ENCODE measurements around the gene MORN1.

MORN1 gene

DNA sequence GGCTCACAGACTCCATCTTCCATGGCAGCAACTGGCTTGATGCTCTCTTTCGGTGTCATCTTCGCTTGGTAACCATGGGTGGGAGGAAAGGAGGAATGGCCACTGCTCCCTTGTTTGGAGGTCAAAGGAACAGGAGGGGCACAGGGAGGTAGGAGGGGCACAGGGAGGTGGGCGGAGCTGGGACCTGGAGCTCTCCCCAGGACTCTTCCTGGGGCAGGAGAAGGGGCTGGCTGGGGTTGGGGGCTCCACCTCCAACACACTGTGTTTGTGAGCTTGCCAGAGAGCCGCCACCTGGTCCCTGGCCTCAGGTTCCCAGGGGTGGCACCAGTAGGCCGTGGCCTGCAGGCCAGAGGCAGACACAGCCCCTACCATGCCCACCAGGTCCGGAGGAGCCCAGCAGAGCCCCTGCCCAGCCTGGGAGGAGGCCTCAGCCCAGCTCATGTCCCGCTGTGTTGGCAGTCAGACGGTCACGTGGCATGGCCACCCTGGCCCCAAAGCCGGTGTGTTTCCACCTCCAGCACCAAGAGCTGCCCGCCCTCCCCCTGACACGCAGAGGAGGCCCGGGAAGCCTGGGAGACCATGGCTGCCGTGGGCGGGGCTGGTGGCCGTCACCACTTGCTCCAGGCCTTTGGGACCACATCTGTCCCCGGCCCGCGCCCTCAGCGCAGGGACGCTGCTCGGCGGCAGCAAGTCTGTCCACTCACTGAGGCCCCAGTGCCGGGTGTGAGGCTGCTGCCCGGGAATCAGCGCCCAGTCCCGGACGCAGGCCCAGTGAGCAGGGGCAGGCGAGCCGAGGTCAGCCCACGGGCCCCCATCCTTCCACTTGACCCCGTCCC lies 73.9 kb downstream of the MORN1 start:
- DNase-seq, result no peak

DNA sequence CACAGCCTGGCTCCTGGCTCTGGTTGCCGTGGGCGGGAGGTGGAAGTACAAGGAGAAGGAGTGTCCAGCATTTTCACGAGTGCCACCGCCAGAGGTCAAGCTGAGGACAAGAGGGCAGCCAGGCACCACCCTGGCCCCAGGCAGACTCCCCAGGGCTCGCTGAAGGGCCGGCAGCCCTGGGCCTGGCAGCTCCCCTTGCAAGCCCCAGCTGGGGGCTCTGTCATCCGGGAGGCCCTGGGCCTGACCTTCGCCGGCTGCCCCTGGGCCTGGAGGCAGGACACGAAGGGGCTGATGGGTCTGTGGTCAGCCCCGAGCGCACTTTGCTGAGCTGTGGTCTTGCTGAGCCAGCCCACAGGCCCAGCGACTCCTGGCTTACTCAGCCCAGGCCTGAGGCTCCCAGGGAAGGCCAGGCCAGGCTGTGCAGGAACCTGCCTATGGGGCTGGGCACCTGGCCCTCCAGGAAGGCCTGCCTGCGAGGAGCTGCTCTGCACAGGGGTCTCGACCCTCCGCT lies 74.8 kb downstream of the MORN1 start:
- no peak for DNase-seq

- no peak for DNase-seq
These were observed 75.5 kb downstream of the MORN1 start for GRCh38 chr1:2315674-2316450.

GRCh38 chr1:2314803-2315673 lies 76.3 kb downstream of the MORN1 start:
- peak; percentile 69 for DNase-seq

GRCh38 chr1:2314273-2314802 lies 77.0 kb downstream of the MORN1 start:
- peak; percentile 80 for DNase-seq

DNA sequence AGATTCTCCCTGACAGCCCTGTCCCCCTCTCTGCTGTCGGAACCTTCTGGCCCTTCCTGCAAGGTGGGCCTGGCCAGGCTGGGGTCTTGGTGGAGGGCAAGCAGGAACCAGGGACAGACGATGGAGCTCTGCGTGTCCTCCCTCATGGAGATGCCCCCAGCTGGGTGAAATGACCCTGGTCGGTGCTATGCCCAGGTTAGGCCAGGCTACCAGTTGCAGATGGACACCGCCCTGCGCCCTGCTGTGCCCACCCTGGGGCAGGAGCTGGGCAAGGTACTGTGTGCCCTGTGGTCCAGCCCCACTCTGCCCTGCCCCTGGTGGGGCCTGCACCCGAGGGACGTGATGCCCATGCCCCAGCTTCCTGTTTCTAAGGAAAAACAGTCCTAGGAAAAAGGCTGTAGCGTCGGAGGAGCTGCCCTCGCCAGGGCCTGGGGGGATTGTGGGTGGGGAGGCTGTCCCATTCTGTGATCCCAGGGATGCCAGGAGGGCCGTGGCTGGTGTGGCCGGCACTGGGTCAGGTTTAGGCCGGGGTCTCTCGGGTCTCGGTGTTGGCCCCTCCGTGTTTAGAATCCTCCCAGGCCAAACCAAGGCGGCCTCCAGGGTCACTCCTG lies 77.6 kb downstream of the MORN1 start:
- DNase-seq, result no peak

- DNase-seq, result no peak
These were observed 78.6 kb downstream of the MORN1 start for GRCh38 chr1:2312515-2313301.

DNA sequence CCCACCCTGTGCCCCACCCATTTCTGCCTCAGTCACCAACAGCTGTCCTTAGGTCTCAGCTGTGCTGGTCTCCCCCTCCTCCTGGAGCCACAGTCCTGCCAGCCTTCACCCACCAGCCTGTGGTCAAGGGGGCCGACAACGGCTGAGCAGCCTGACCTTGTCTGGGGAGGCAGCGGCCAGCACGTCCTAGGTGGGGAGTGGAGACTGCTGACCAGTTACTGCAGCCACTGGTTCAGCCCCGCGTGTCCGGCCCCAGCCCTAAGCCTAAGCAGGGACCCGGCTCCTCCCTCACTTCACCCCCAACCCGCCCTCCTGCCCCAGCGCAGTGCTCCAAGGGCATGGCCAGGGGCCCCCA lies 79.2 kb downstream of the MORN1 start:
- no peak for DNase-seq

GRCh38 chr1:2311184-2312032 lies 79.9 kb downstream of the MORN1 start:
- DNase-seq, result peak; percentile 70

DNA sequence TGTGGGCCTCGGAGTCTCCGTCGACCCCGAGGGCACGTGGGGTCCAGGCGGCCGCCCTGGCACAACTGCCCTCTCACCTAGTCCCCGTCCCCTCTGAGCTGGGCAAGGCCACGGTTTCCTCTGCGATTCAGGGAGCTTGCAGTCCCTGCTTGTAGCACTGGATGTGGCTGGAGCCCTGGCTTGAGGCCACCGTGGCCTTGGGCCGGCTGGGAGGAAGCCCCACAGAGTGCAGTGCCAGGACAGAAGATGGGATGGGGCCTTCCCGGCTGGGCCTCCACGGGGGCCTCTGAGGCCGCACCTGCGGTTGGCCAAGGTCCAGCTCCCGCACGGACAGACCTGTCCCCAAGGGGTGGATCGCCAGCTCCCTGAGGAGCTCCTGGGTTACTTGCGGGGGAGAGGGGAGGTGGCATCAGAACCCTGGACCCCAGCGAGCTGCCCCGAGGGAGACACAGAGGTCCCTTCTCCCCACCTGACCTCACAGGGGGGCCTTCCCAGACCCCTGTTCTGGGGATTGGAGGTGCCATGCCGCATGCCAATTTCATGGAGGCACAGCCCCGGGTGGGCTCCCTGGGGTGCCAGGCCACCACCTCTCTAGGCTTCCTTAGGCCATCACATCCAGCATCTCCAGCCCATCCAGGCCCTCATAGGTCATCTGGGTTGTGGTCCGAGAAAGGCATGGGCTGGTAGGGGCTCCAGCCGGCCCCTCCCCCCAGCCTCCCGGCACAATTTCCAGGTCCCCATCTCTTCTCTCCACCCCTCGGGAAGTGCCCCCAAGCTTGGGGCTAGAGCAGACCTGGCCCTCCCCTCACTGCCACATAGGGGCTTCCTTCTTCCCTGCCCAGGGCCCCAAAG lies 80.8 kb downstream of the MORN1 start:
- no peak for DNase-seq

- DNase-seq, result no peak
These were observed 82.5 kb downstream of the MORN1 start for GRCh38 chr1:2308844-2309243.

DNA sequence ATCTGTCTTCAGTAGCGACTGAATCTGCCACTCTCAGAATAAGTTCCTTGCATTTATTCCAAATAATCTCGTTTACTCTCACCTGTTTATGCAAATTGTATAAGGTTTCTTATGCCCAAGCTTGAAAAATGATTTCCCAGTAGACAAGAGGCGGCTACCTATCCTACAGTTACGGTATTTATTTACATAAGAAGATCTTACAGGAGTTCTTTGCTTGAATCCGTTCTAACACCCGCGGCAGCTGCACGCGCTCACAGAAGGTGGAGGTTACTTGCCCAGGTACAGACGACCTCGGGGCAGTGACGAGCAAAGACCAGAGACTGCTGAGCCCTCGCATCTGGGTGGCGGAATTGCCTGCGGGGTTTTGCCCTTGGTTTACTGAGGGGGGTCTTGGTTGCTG lies 83.4 kb downstream of the MORN1 start:
- no peak for DNase-seq

DNA sequence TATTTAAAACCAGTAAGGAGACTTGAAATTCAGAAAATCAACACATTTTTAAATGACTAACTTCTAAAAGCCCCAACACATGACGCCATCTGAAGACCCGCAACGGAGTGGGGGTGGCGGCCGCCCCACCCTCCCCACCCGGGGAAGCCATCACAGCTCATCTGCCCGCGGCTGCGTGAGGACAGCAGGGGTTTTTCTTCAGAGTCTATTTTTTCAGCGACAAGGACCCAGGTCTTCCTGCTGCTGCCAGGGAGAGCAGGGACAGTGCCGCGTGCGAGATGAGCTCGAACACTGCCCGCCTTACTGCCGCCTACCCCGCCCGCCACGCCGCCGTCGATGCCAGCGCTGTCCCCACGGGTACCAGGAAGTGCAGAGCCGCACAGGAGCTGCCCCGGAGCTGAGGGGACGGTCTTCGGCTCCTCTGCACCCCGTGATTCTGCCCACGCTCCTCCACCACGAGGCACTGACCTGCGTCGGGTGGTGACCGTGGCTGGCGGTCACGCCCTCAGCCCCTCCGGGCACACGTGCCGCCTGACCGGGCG lies 84.2 kb downstream of the MORN1 start:
- no peak for DNase-seq

- no peak for DNase-seq
These were observed 85.0 kb downstream of the MORN1 start for GRCh38 chr1:2306151-2306978.

DNA sequence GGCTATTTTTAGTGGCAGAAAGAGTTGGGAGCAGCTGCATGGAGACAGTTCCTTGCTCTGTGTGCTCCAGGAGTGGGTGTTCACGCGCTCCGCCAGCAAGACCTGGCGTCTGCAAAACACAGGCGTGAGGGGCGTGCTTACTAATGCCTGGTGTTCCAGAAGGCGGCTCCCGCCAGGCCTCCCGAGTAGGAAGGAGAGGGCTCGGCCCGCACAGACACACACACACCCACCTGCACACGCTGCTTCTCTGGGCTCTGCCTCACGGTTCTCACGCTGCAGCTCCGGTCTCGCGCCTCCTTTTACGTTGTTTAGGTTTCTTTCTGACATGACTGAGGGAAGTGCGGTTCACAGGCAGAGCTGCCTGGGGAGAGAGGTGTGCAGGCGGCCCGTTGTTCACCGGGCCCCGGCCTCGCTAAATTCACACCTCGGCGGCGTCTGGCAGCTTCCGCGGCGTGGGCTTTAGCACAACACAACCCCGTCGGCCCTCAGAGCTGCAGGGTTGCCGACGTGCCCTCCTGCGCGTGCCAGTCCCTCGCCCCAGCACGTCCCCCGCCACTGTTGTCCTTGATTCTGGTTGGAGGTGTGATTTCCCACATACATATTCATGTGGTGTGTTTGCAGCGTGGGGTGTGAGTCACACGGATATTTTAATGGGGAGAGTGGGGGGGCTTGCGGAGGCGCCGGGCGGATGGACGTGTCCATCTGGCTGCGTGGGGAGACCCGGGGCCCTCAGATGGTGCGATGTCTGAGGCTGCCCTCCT lies 86.3 kb downstream of the MORN1 start:
- DNase-seq, result no peak

DNA sequence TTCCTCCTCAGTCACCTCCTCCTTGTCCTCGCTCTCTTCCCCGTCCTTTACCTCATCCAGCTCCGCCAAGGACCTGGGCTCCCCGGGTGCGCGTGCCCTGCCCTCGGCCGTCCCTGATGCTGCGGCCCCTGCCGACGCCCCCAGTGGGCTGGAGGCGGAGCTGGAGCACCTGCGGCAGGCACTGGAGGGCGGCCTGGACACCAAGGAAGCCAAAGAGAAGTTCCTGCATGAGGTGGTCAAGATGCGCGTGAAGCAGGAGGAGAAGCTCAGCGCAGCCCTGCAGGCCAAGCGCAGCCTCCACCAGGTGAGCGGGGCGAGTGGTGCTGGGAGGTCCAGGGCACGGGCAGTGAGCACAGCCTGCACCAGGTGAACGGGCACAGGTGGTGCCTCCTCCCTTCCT lies 87.1 kb downstream of the MORN1 start:
- DNase-seq, result no peak

- DNase-seq, result no peak
These were observed 87.6 kb downstream of the MORN1 start for GRCh38 chr1:2303781-2304180.

Data from fibroblast of skin of back (primary cell).